ENCODE data around the gene MVD. TPM values are rescaled to one million over a fixed set of nuclear protein-coding genes. Genes with fewer than 3 reads are reported as not detected.

The MVD gene
- total RNA-seq, 1 donor from 2014 or later = 59.0 TPM

DNA sequence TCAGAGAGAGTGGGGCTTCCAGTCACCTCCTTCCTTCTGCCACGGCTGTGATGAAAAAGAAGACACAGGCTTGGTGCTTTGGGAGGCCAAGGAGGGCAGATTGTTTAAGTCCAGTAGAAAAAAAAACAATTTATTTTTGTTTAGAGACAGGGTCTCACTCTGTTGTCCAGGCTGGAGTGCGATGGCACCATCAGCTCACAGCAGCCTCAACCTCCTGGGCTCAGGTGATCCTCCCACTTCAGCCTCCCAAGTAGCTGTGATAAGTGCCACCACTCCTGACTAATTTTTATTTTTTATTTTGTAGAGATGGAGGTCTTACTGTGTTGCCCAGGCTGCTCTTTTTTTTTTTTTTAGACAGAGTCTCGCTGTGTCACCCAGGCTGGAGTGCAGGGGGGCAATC lies 2.7 kb upstream of the MVD start:
- TF ChIP-seq, protein P1, sequence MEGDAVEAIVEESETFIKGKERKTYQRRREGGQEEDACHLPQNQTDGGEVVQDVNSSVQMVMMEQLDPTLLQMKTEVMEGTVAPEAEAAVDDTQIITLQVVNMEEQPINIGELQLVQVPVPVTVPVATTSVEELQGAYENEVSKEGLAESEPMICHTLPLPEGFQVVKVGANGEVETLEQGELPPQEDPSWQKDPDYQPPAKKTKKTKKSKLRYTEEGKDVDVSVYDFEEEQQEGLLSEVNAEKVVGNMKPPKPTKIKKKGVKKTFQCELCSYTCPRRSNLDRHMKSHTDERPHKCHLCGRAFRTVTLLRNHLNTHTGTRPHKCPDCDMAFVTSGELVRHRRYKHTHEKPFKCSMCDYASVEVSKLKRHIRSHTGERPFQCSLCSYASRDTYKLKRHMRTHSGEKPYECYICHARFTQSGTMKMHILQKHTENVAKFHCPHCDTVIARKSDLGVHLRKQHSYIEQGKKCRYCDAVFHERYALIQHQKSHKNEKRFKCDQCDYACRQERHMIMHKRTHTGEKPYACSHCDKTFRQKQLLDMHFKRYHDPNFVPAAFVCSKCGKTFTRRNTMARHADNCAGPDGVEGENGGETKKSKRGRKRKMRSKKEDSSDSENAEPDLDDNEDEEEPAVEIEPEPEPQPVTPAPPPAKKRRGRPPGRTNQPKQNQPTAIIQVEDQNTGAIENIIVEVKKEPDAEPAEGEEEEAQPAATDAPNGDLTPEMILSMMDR (conservative IDR thresholded peaks at IDR 0.05) = no peak
- Mint-ChIP-seq H3K27ac (no peak overlapping the region), H3K4me1 (ENCODE audit: unreplicated experiment) (peaks cover 7% of the 10 kb centered on the region), H3K27me3 (no peaks in the 10 kb centered on the region), H3K4me3 (no peak overlapping the region), H3K36me3 (peaks cover 3% of the 10 kb centered on the region), H3K9me3 (no peaks in the 10 kb centered on the region)
- DNase-seq (ENCODE audit: extremely low spot score, unreplicated experiment) = no peak

DNA sequence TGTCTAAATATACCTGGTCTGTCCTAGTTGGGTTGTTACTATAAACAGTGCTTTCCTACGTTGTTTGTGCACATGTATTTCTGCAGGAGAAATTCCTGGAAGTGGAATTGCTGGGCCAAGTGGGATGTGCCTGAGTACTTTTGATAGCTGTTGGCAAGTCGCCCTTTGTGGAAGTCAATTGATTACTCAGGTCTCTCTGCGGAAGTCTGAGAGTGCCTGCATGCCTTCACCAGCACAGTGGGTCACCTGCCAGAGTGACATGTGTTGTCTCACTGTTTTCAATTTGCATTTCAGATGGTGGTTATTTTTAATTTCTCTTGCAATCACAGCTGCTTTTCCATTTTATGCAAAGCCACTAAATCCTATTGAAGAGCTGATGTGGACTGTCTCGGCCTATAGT lies 2.3 kb upstream of the MVD start:
- H3K4me3 Mint-ChIP-seq = peak overlapping the region; percentile 65
- H3K27me3 Mint-ChIP-seq = no peaks in the 10 kb centered on the region
- H3K27ac Mint-ChIP-seq = no peak overlapping the region
- no peak for DNase-seq (ENCODE audit: extremely low spot score, unreplicated experiment)
- H3K4me1 Mint-ChIP-seq (ENCODE audit: unreplicated experiment) = peaks cover 7% of the 10 kb centered on the region
- TF ChIP-seq, protein P1 (conservative IDR thresholded peaks at IDR 0.05) = no peak
- H3K36me3 Mint-ChIP-seq = peaks cover 3% of the 10 kb centered on the region
- no peaks in the 10 kb centered on the region for H3K9me3 Mint-ChIP-seq

DNA sequence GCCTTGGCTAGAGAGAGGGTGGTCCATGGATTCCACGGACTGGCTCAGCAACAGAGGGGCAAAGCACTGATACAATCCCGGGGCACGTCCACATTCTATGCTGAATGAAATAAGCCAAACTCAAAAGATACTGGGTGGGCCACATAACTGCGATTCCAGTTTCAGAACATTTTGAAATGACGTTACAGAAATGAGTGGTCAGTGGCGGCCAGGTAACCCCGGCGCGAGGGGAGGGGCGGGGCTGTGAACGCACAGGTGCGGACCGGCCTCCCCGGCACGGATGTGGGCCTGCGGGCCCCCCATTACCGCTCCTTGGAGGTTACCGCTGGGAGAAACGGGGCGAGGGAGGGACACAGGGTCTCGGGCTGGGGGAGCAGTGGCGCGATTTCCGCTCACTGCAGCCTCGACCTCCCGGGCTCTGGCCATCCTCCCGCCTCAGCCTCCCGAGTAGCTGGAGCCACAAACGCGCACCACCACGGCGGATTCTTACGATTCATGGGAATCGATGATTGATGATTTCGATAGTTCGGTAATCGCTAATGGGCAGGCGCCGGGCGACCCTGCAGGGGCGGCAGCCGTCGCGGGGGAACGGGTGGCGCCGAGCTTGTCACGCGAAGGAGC lies 559 bp downstream of the MVD start:
- TF ChIP-seq, protein P1 (conservative IDR thresholded peaks at IDR 0.05) = no peak
- Mint-ChIP-seq H3K9me3 (no peaks in the 10 kb centered on the region), H3K36me3 (no peaks in the 10 kb centered on the region), H3K27ac (peak overlapping the region; percentile 93), H3K4me1 (ENCODE audit: unreplicated experiment) (peaks cover 2% of the 10 kb centered on the region), H3K27me3 (no peaks in the 10 kb centered on the region), H3K4me3 (peak overlapping the region; percentile 92)
- DNase-seq (ENCODE audit: extremely low spot score, unreplicated experiment) = no peak

DNA sequence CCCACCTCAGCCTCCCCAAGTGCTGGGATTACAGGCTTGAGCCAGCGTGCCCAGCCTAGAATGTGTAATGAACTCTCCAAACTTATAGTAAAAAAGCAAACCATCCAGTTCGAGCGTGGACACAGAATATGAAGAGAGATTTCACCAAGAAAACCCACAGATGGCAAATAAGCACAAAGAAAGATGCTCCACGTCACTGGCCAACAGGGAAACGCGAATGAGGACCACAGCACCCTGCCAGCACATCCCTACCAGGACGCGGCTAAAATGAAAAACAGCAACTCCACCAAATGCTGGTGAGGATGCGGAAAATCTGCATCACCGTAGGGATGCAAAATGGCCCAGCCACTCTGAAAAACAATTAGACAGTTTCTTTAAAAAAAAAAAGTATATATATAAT lies 1.4 kb downstream of the MVD start:
- Mint-ChIP-seq H3K4me3 (peak overlapping the region; percentile 92), H3K27ac (peak overlapping the region; percentile 9), H3K27me3 (no peaks in the 10 kb centered on the region), H3K4me1 (ENCODE audit: unreplicated experiment) (no peaks in the 10 kb centered on the region), H3K36me3 (no peaks in the 10 kb centered on the region), H3K9me3 (no peaks in the 10 kb centered on the region)
- TF ChIP-seq, protein P1 (conservative IDR thresholded peaks at IDR 0.05) = no peak
- no peak for DNase-seq (ENCODE audit: extremely low spot score, unreplicated experiment)

DNA sequence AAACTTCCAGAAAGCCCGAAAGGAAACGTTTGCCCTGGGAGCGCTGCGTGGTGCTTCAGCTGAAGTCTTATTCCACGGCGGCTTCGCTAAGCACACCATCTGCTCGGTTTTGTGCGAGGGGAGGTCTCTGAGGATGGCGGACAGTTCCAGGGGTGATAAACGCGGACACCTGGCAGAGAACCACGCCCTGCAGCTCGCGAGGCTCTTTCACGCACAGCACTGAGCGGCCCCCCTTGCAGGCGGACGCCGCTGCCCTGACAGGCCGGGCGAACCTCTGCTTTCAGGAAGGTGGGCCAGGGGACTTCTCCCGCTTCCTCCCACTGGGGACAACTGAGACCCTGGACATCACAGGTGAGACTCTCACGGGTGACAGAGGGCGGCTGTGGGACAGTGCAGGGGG lies 3.7 kb downstream of the MVD start:
- no peaks in the 10 kb centered on the region for H3K9me3 Mint-ChIP-seq
- TF ChIP-seq, protein P1 (conservative IDR thresholded peaks at IDR 0.05) = no peak
- H3K4me3 Mint-ChIP-seq = no peak overlapping the region
- no peaks in the 10 kb centered on the region for H3K27me3 Mint-ChIP-seq
- no peaks in the 10 kb centered on the region for H3K36me3 Mint-ChIP-seq
- no peak for DNase-seq (ENCODE audit: extremely low spot score, unreplicated experiment)
- no peak overlapping the region for H3K27ac Mint-ChIP-seq
- H3K4me1 Mint-ChIP-seq (ENCODE audit: unreplicated experiment) = no peaks in the 10 kb centered on the region

DNA sequence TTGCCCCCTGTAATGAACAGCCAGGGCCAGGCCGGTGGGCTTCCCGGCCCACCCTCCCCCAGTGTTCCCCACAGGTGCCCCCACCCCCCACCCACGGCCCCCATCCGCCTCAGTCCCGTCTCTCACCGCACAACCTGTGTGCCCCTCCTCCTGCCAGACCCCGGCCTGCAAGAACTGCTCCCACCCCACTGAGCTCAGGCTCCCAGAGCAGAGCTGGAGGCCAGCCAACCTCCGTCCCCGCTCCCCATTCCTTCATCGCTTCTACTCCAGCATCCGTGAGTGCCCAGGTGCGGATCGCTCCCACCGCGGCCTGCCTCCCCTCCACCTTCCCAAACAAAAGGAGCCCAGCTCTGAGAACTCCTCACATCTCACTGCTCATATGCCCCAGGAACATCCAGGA lies 4.2 kb downstream of the MVD start:
- Mint-ChIP-seq H3K9me3 (no peaks in the 10 kb centered on the region), H3K36me3 (no peaks in the 10 kb centered on the region), H3K4me3 (no peak overlapping the region), H3K27ac (no peak overlapping the region), H3K4me1 (ENCODE audit: unreplicated experiment) (no peaks in the 10 kb centered on the region), H3K27me3 (no peaks in the 10 kb centered on the region)
- DNase-seq (ENCODE audit: extremely low spot score, unreplicated experiment) = no peak
- TF ChIP-seq, protein P1 (conservative IDR thresholded peaks at IDR 0.05) = no peak
